GM12875 (cell line): ENCODE results near the gene TTC12.
A peak's percentile ranks its signal among the peaks of the same experiment; 100 is the strongest.

Experiments used
- H3K4me3 ChIP-seq: one replicate; pipeline ENCODE4 v1.5.1; 2011; ENCODE audit warnings: low read depth, low read length, control low read depth
- CTCF ChIP-seq: IDR thresholded peaks from 2 replicates; pipeline ENCODE4 v1.5.1; 2011; ENCODE audit warnings: low read depth, mild to moderate bottlenecking, control low read depth, inconsistent platforms, low read length, moderate library complexity, borderline replicate concordance; ENCODE audit not compliant: insufficient read depth

TTC12 gene

GRCh38 chr11:113314389-113315301 lies at the start of gene TTC12:
TSS of gene TTC12 (plus strand) at chr11:113314583. CDS start at chr11:113316258, 1,675 bp downstream.
- peak within 1 kb of the TSS; percentile 91 for H3K4me3 ChIP-seq
- TF ChIP-seq CTCF: no peak

GRCh38 chr11:113265362-113265761 lies 49.0 kb upstream of the TTC12 start:
- no peak for TF ChIP-seq CTCF
- no peak overlapping the region for H3K4me3 ChIP-seq

GRCh38 chr11:113267493-113267892 lies 46.9 kb upstream of the TTC12 start:
- H3K4me3 ChIP-seq: no peak overlapping the region
- no peak for TF ChIP-seq CTCF

GRCh38 chr11:113269096-113269495 lies 45.3 kb upstream of the TTC12 start:
- no peak for TF ChIP-seq CTCF
- H3K4me3 ChIP-seq: no peak overlapping the region

GRCh38 chr11:113269636-113270035 lies 44.7 kb upstream of the TTC12 start:
- H3K4me3 ChIP-seq: no peak overlapping the region
- no peak for TF ChIP-seq CTCF

- H3K4me3 ChIP-seq: no peak overlapping the region
- TF ChIP-seq CTCF: no peak
These were observed 44.3 kb upstream of the TTC12 start for GRCh38 chr11:113270080-113270479.

GRCh38 chr11:113271551-113272245 lies 42.7 kb upstream of the TTC12 start:
- no peak for TF ChIP-seq CTCF
- H3K4me3 ChIP-seq: no peak overlapping the region
